A549 (cell line): ENCODE measurements around the gene MSH6. TPM values are rescaled to one million over a fixed set of nuclear protein-coding genes. Genes with fewer than 3 reads are reported as not detected.

Source experiments
- ATAC-seq, 2 experiments: fragments of 200-7000 bp in 1 of 2; fragments of >200 bp in 1 of 2; cut with Nextera tagmentation in 1 of 2; cut with Tn5 transposase in 1 of 2; 3 replicates each; pipeline versions ENCODE4 v1.8.0 to v1.9.1; 2018 to 2020; ENCODE audit warnings: mild to moderate bottlenecking in 1 of 2, moderate library complexity in 1 of 2
- CTCF ChIA-PET: fragments of 300-600 bp; sonication (Branson Sonifier 250); formaldehyde crosslinking; extraction: SDS; loops from one replicate; lab custom pipeline; 2021; ENCODE audit warnings: antibody characterized with exemption, inconsistent platforms; lab: Yijun Ruan, JAX
- POLR2A ChIA-PET: fragments of 350-600 bp; formaldehyde crosslinking; extraction: SDS; loops from one replicate; lab custom pipeline; 2021; ENCODE audit warnings: antibody characterized with exemption, inconsistent platforms; lab: Yijun Ruan, JAX
- DNase-seq, 2 experiments: peaks; one replicate each; pipeline versions ENCODE4 v3.0.0 to v3.0.0-alpha.2; 2011 to 2016; ENCODE audit warnings: low read depth in 1 of 2, low spot score in 1 of 2
- FAIRE-seq: peaks from 2 replicates; lab custom pipeline; 2011; peaks lifted over from hg19 to GRCh38; lab: Jason Lieb, UNC
- H3K27ac ChIP-seq, 2 experiments: fragments of >200 bp; sonication (Bioruptor Twin); formaldehyde crosslinking; 3 replicates each; pipeline ENCODE4 v1.5.1; 2016 to 2017
- H3K4me1 ChIP-seq: fragments of >200 bp; sonication (Bioruptor Twin); formaldehyde crosslinking; 3 replicates; pipeline ENCODE4 v1.6.1; 2016
- H3K4me2 ChIP-seq: fragments of >200 bp; sonication (Bioruptor Twin); formaldehyde crosslinking; 3 replicates; pipeline ENCODE4 v1.6.1; 2016
- H3K4me3 ChIP-seq: fragments of >200 bp; sonication (Bioruptor Twin); formaldehyde crosslinking; 3 replicates; pipeline ENCODE4 v1.5.1; 2016
- H3K9me3 ChIP-seq: fragments of >200 bp; sonication (Bioruptor Twin); formaldehyde crosslinking; 3 replicates; pipeline ENCODE4 v1.6.1; 2016
- CBX2 ChIP-seq: fragments of 200-600 bp; sonication (generic); IDR thresholded peaks from 2 replicates; pipeline ENCODE4 v1.6.1; 2016; ENCODE audit warnings: low read depth, mild to moderate bottlenecking, borderline replicate concordance
- CBX8 ChIP-seq: fragments of 200-600 bp; sonication (generic); IDR thresholded peaks from 2 replicates; pipeline ENCODE4 v1.6.1; 2016
- FOXS1 ChIP-seq: fragments of 250-450 bp; sonication (Bioruptor Pico); IDR thresholded peaks from 2 replicates; pipeline ENCODE4 v1.5.0; 2020; ENCODE audit warnings: mild to moderate bottlenecking, moderate library complexity
- GATA3 ChIP-seq: IDR thresholded peaks from 2 replicates; pipeline ENCODE4 v1.6.1; 2012; ENCODE audit warnings: borderline replicate concordance
- HEYL ChIP-seq: fragments of 250-450 bp; sonication (Bioruptor Pico); IDR thresholded peaks from 2 replicates; pipeline ENCODE4 v1.8.0; 2021; ENCODE audit warnings: mild to moderate bottlenecking, moderate library complexity
- HOXA7 ChIP-seq: fragments of 250-450 bp; sonication (Bioruptor Pico); IDR thresholded peaks from 2 replicates; pipeline ENCODE4 v1.5.0; 2020; ENCODE audit warnings: mild to moderate bottlenecking, moderate library complexity
- HOXB13 ChIP-seq: fragments of 250-450 bp; sonication (Bioruptor Pico); IDR thresholded peaks from 2 replicates; pipeline ENCODE4 v1.5.0; 2020; ENCODE audit warnings: low read depth, mild to moderate bottlenecking, moderate library complexity
- HOXB5 ChIP-seq: fragments of 250-450 bp; sonication (Bioruptor Pico); IDR thresholded peaks from 2 replicates; pipeline ENCODE4 v1.5.0; 2020; ENCODE audit warnings: mild to moderate bottlenecking, moderate library complexity
- JUN ChIP-seq, 2 experiments: fragments of >200 bp; sonication (Bioruptor Twin); formaldehyde crosslinking; IDR thresholded peaks; 2 replicates in 1 of 2; 3 replicates in 1 of 2; pipeline ENCODE4 v1.6.1; 2016 to 2017
- KDM5A ChIP-seq: fragments of 200-600 bp; sonication (generic); IDR thresholded peaks from 2 replicates; pipeline ENCODE4 v1.6.1; 2016; ENCODE audit warnings: antibody characterized with exemption, mild to moderate bottlenecking
- MYC ChIP-seq: IDR thresholded peaks from 2 replicates; pipeline ENCODE4 v1.6.1; 2012; ENCODE audit warnings: mild to moderate bottlenecking, inconsistent platforms, low read length, improper control_type of control experiment, borderline replicate concordance
- PHF8 ChIP-seq: fragments of 200-600 bp; sonication (generic); IDR thresholded peaks from 2 replicates; pipeline ENCODE4 v1.6.1; 2016; ENCODE audit warnings: low read depth, mild to moderate bottlenecking, antibody characterized with exemption, moderate library complexity, borderline replicate concordance
- POLR2A ChIP-seq: IDR thresholded peaks from 2 replicates; pipeline ENCODE4 v1.6.1; 2012; ENCODE audit warnings: mild to moderate bottlenecking, low read length
- RFX5 ChIP-seq: fragments of 450-650 bp; IDR thresholded peaks from 2 replicates; pipeline ENCODE4 v1.7.1; 2014; ENCODE audit warnings: antibody characterized with exemption, mild to moderate bottlenecking, moderate library complexity
- SMC3 ChIP-seq: fragments of >200 bp; sonication (Bioruptor Twin); formaldehyde crosslinking; IDR thresholded peaks from 3 replicates; pipeline ENCODE4 v1.6.1; 2018; ENCODE audit warnings: inconsistent platforms
- SREBF2 ChIP-seq: fragments of 450-650 bp; IDR thresholded peaks from 2 replicates; pipeline ENCODE4 v1.6.1; 2014; ENCODE audit warnings: mild to moderate bottlenecking, moderate library complexity
- TP53 ChIP-seq: fragments of 250-450 bp; sonication (Bioruptor Pico); IDR thresholded peaks from 2 replicates; pipeline ENCODE4 v1.5.0; 2021; ENCODE audit warnings: mild to moderate bottlenecking, moderate library complexity
- WGBS: methylation state at CpG from one replicate; pipeline ENCODE4 v1.1.6; 2017; ENCODE audit errors: missing lambda C conversion rate; 5-methylcytosine and 5-hydroxymethylcytosine counted together
- polyA minus RNA-seq: library from RNA; depleted of rRNA, polyadenylated mRNA; stranded (reverse); fragments of >200 nt; gene quantifications from 2 replicates; pipeline ENCODE4 v1.2.3, GENCODE V29; 2011; rRNA and poly(A)+ RNA removed
- polyA plus RNA-seq, 4 experiments: library from polyadenylated mRNA; depleted of rRNA in 3 of 4; stranded (reverse); fragments of >200 nt; fragmentation: RNase III in 1 of 4; extraction: RNeasy Plus Mini Kit Qiagen cat#74134 plus additional on column Dnase treatment in 1 of 4; gene quantifications; 2 replicates in 3 of 4; 3 replicates in 1 of 4; pipeline ENCODE4 v1.2.3, GENCODE V29; 2011 to 2017
- TF ChIP-seq, protein P1 (sequence below): fragments of 250-450 bp; sonication (Bioruptor Pico); IDR thresholded peaks from 2 replicates; pipeline ENCODE4 v1.5.0; 2020; ENCODE audit warnings: low read depth, mild to moderate bottlenecking, moderate library complexity
- TF ChIP-seq, protein P2 (sequence below): IDR thresholded peaks from 2 replicates; pipeline ENCODE4 v1.6.1; 2012; ENCODE audit warnings: low read depth, borderline replicate concordance
- TF ChIP-seq, protein P3 (sequence below): fragments of 200-600 bp; sonication (generic); IDR thresholded peaks from 2 replicates; pipeline ENCODE4 v1.6.1; 2016; ENCODE audit warnings: antibody characterized with exemption, mild to moderate bottlenecking, moderate library complexity
- TF ChIP-seq, protein P4 (sequence below): fragments of 250-450 bp; sonication (Bioruptor Pico); IDR thresholded peaks from 2 replicates; pipeline ENCODE4 v1.5.0; 2021; ENCODE audit warnings: mild to moderate bottlenecking, moderate library complexity, borderline replicate concordance
- TF ChIP-seq, protein P5 (sequence below): IDR thresholded peaks from 2 replicates; pipeline ENCODE4 v1.6.1; 2012
- TF ChIP-seq, protein P6 (sequence below): IDR thresholded peaks from 2 replicates; pipeline ENCODE4 v1.6.1; 2012

Gene MSH6, protein sequence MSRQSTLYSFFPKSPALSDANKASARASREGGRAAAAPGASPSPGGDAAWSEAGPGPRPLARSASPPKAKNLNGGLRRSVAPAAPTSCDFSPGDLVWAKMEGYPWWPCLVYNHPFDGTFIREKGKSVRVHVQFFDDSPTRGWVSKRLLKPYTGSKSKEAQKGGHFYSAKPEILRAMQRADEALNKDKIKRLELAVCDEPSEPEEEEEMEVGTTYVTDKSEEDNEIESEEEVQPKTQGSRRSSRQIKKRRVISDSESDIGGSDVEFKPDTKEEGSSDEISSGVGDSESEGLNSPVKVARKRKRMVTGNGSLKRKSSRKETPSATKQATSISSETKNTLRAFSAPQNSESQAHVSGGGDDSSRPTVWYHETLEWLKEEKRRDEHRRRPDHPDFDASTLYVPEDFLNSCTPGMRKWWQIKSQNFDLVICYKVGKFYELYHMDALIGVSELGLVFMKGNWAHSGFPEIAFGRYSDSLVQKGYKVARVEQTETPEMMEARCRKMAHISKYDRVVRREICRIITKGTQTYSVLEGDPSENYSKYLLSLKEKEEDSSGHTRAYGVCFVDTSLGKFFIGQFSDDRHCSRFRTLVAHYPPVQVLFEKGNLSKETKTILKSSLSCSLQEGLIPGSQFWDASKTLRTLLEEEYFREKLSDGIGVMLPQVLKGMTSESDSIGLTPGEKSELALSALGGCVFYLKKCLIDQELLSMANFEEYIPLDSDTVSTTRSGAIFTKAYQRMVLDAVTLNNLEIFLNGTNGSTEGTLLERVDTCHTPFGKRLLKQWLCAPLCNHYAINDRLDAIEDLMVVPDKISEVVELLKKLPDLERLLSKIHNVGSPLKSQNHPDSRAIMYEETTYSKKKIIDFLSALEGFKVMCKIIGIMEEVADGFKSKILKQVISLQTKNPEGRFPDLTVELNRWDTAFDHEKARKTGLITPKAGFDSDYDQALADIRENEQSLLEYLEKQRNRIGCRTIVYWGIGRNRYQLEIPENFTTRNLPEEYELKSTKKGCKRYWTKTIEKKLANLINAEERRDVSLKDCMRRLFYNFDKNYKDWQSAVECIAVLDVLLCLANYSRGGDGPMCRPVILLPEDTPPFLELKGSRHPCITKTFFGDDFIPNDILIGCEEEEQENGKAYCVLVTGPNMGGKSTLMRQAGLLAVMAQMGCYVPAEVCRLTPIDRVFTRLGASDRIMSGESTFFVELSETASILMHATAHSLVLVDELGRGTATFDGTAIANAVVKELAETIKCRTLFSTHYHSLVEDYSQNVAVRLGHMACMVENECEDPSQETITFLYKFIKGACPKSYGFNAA (N-terminal part only)
- polyA plus RNA-seq (2011; rRNA removed) (85.5 and 108 TPM in 2 replicates), polyA plus RNA-seq (2017; fragmentation: RNase III; extraction: RNeasy Plus Mini Kit Qiagen cat#74134 plus additional on column Dnase treatment) (80.5 to 89.8 TPM (median 82.7 TPM) in 3 replicates), polyA minus RNA-seq (42.1 and 49.4 TPM in 2 replicates)
- 18.8 and 21.6 TPM in 2 replicates for polyA plus RNA-seq (2012; cell fraction: cytosol; rRNA removed)
- 51.0 and 60.9 TPM in 2 replicates for polyA plus RNA-seq (2012; cell fraction: nucleus; rRNA removed)

DNA sequence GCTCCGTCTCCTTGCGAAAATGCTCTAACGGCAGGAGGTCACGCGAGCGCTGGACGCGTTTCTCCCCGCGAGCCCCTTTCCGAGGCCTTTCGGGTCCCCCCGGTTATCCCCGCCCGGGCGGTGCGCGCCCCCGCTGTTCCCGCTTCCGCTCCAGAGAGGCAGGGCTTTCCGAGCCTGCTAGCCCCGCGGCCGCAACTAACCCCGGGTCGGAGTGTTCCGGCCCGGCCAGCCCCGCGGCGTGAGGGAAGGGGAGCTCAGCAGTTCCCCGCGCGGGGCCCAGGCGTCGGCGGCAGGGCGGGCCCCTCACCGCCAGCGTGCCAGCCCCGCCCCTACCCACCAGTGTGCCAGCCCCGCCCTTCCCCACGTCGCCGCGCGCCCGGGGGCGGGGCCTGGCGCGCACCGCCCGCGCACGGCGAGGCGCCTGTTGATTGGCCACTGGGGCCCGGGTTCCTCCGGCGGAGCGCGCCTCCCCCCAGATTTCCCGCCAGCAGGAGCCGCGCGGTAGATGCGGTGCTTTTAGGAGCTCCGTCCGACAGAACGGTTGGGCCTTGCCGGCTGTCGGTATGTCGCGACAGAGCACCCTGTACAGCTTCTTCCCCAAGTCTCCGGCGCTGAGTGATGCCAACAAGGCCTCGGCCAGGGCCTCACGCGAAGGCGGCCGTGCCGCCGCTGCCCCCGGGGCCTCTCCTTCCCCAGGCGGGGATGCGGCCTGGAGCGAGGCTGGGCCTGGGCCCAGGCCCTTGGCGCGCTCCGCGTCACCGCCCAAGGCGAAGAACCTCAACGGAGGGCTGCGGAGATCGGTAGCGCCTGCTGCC is at the start of gene MSH6:
TSS of gene MSH6 (plus strand) at position 475 of the 815 bp plus-strand sequence. CDS start at position 564, 89 bp downstream.
- CTCF ChIA-PET, result interaction anchor here (0.6 to 9.1 kb wide), 6 partner anchors 8 to 597 kb away, joined by 3 to 87 read pairs (median 4); no protein-coding TSS in a partner anchor
- DNase-seq, result peak; percentile 93 to 95
- peak within 1 kb of the TSS; percentile 94 for H3K4me2 ChIP-seq
- peak within 1 kb of the TSS; percentile 81 for H3K4me3 ChIP-seq
- 2% methylated on average over 37 of the region's 98 CpGs for WGBS
- POLR2A ChIA-PET, result interaction anchor here (0.6 to 1.9 kb wide), 13 partner anchors 10 to 448 kb away, joined by 3 to 12 read pairs (median 4); partner anchors contain the start of genes FBXO11 and MSH2
- ATAC-seq, result peak; percentile 83 to 89
- no peak for FAIRE-seq
- H3K27ac ChIP-seq, result peak within 1 kb of the TSS; percentile 89 to 91
- peaks cover 15% of the 10 kb centered on the region; the same call in 2 of the 3 replicates for H3K4me1 ChIP-seq
- H3K9me3 ChIP-seq, result no peaks in the 10 kb centered on the region
- peak; percentile 70; the same call in 1 of the 2 replicates for TF ChIP-seq HOXB5
- TF ChIP-seq HOXA7 (CRISPR knock-in tag), result no peak
- TF ChIP-seq, protein P1, sequence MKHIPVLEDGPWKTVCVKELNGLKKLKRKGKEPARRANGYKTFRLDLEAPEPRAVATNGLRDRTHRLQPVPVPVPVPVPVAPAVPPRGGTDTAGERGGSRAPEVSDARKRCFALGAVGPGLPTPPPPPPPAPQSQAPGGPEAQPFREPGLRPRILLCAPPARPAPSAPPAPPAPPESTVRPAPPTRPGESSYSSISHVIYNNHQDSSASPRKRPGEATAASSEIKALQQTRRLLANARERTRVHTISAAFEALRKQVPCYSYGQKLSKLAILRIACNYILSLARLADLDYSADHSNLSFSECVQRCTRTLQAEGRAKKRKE (CRISPR knock-in tag), result 0 out of 2 replicates have a peak, but pooled peaks have one; percentile 10
- peak; percentile 67; the same call in 1 of the 2 replicates for TF ChIP-seq MYC
- TF ChIP-seq HOXB13 (CRISPR knock-in tag), result no peak; the same call in 1 of the 2 replicates
- TF ChIP-seq, protein P2, sequence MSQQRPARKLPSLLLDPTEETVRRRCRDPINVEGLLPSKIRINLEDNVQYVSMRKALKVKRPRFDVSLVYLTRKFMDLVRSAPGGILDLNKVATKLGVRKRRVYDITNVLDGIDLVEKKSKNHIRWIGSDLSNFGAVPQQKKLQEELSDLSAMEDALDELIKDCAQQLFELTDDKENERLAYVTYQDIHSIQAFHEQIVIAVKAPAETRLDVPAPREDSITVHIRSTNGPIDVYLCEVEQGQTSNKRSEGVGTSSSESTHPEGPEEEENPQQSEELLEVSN, result peak; percentile 96
- TF ChIP-seq GATA3, result peak; percentile 18; the same call in 1 of the 2 replicates
- TF ChIP-seq CBX2, result peak; percentile 92; the same call in 1 of the 2 replicates
- TF ChIP-seq TP53 (CRISPR knock-in tag), result peak; percentile 16; the same call in 1 of the 2 replicates
- TF ChIP-seq POLR2A, result peak; percentile 63
- TF ChIP-seq SMC3, result no peak
- TF ChIP-seq RFX5, result 0 out of 2 replicates have a peak, but pooled peaks have one; percentile 25
- TF ChIP-seq, protein P3, sequence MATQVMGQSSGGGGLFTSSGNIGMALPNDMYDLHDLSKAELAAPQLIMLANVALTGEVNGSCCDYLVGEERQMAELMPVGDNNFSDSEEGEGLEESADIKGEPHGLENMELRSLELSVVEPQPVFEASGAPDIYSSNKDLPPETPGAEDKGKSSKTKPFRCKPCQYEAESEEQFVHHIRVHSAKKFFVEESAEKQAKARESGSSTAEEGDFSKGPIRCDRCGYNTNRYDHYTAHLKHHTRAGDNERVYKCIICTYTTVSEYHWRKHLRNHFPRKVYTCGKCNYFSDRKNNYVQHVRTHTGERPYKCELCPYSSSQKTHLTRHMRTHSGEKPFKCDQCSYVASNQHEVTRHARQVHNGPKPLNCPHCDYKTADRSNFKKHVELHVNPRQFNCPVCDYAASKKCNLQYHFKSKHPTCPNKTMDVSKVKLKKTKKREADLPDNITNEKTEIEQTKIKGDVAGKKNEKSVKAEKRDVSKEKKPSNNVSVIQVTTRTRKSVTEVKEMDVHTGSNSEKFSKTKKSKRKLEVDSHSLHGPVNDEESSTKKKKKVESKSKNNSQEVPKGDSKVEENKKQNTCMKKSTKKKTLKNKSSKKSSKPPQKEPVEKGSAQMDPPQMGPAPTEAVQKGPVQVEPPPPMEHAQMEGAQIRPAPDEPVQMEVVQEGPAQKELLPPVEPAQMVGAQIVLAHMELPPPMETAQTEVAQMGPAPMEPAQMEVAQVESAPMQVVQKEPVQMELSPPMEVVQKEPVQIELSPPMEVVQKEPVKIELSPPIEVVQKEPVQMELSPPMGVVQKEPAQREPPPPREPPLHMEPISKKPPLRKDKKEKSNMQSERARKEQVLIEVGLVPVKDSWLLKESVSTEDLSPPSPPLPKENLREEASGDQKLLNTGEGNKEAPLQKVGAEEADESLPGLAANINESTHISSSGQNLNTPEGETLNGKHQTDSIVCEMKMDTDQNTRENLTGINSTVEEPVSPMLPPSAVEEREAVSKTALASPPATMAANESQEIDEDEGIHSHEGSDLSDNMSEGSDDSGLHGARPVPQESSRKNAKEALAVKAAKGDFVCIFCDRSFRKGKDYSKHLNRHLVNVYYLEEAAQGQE, result peak; percentile 23; the same call in 1 of the 2 replicates
- TF ChIP-seq CBX8, result no peak
- TF ChIP-seq FOXS1 (CRISPR knock-in tag), result no peak
- peak; percentile 50 to 68; a peak in 4 of 5 replicates for TF ChIP-seq JUN (IDR thresholded peaks at IDR 0.05)
- TF ChIP-seq, protein P4, sequence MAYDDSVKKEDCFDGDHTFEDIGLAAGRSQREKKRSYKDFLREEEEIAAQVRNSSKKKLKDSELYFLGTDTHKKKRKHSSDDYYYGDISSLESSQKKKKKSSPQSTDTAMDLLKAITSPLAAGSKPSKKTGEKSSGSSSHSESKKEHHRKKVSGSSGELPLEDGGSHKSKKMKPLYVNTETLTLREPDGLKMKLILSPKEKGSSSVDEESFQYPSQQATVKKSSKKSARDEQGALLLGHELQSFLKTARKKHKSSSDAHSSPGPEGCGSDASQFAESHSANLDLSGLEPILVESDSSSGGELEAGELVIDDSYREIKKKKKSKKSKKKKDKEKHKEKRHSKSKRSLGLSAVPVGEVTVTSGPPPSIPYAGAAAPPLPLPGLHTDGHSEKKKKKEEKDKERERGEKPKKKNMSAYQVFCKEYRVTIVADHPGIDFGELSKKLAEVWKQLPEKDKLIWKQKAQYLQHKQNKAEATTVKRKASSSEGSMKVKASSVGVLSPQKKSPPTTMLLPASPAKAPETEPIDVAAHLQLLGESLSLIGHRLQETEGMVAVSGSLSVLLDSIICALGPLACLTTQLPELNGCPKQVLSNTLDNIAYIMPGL (CRISPR knock-in tag), result 0 out of 2 replicates have a peak, but pooled peaks have one; percentile 20
- TF ChIP-seq PHF8, result peak; percentile 99
- TF ChIP-seq, protein P5, sequence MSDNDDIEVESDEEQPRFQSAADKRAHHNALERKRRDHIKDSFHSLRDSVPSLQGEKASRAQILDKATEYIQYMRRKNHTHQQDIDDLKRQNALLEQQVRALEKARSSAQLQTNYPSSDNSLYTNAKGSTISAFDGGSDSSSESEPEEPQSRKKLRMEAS, result peak; percentile 95
- 0 out of 2 replicates have a peak, but pooled peaks have one; percentile 49 for TF ChIP-seq KDM5A
- TF ChIP-seq, protein P6, sequence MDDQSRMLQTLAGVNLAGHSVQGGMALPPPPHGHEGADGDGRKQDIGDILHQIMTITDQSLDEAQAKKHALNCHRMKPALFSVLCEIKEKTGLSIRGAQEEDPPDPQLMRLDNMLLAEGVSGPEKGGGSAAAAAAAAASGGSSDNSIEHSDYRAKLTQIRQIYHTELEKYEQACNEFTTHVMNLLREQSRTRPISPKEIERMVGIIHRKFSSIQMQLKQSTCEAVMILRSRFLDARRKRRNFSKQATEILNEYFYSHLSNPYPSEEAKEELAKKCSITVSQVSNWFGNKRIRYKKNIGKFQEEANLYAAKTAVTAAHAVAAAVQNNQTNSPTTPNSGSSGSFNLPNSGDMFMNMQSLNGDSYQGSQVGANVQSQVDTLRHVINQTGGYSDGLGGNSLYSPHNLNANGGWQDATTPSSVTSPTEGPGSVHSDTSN, result 0 out of 2 replicates have a peak, but pooled peaks have one; percentile 19
- no peak for TF ChIP-seq SREBF2
- TF ChIP-seq HEYL (CRISPR knock-in tag), result no peak
